Endothelial cell of umbilical vein (primary cell): ENCODE measurements around the gene AGFG1. TPM values are rescaled to one million over a fixed set of nuclear protein-coding genes. Genes with fewer than 3 reads are reported as not detected.

Source experiments
- Bru-seq: library from RNA; stranded (reverse); fragments of 400-500 nt; gene quantifications from one replicate; lab custom pipeline; 2021; lab: Mats Ljungman, UMichigan
- BruChase-seq, 2 experiments: library from RNA; stranded (reverse); fragments of 400-500 nt; gene quantifications; one replicate each; lab custom pipeline; 2021; lab: Mats Ljungman, UMichigan
- BruUV-seq: library from RNA; stranded (reverse); fragments of 400-500 nt; replicated peaks from 2 replicates; lab custom pipeline; 2021; lab: Mats Ljungman, UMichigan
- CTCF ChIA-PET: fragments of 300-600, 350-600 bp; sonication (Branson Sonifier 250); formaldehyde crosslinking; loops from one replicate; lab custom pipeline; 2021; ENCODE audit warnings: antibody characterized with exemption, inconsistent platforms; lab: Charles Lee
- POLR2A ChIA-PET: fragments of 300-600, 350-600 bp; sonication (Branson Sonifier 250); formaldehyde crosslinking; loops from one replicate; lab custom pipeline; 2021; ENCODE audit warnings: antibody characterized with exemption, inconsistent platforms; lab: Charles Lee
- DNase-seq: peaks from one replicate; pipeline ENCODE4 v3.0.0-alpha.2; 2011; ENCODE audit warnings: low read depth, low spot score
- FAIRE-seq: peaks from 2 replicates; lab custom pipeline; 2011; peaks lifted over from hg19 to GRCh38; lab: Jason Lieb, UNC
- H2AFZ ChIP-seq: 2 replicates; pipeline ENCODE4 v1.6.0; 2012; ENCODE audit warnings: low read depth, low read length, control low read depth, inconsistent platforms
- H3K27ac ChIP-seq: 2 replicates; pipeline ENCODE4 v1.5.1; 2011; ENCODE audit warnings: low read depth, mild to moderate bottlenecking, control low read depth, low read length, moderate library complexity; ENCODE audit not compliant: insufficient read depth
- H3K27me3 ChIP-seq, 2 experiments: 2 replicates each; pipeline versions ENCODE4 v1.6.0 to v1.6.1; 2011; ENCODE audit warnings: low read length in 2 of 2, mixed read lengths in 1 of 2; ENCODE audit not compliant: control insufficient read depth in 2 of 2, insufficient read depth in 2 of 2
- H3K36me3 ChIP-seq, 2 experiments: 2 replicates in 1 of 2; 3 replicates in 1 of 2; pipeline ENCODE4 v1.5.1; 2011; ENCODE audit warnings: low read length in 2 of 2, mild to moderate bottlenecking in 1 of 2, moderate library complexity in 1 of 2; ENCODE audit not compliant: control insufficient read depth in 2 of 2, insufficient read depth in 2 of 2; ENCODE audit errors: extremely low read depth in 1 of 2
- H3K4me1 ChIP-seq: 3 replicates; pipeline ENCODE4 v1.5.1; 2011; ENCODE audit warnings: mild to moderate bottlenecking, low read length; ENCODE audit not compliant: control insufficient read depth, insufficient read depth; ENCODE audit errors: extremely low read depth
- H3K4me2 ChIP-seq: 2 replicates; pipeline ENCODE4 v1.6.1; 2011; ENCODE audit warnings: low read length, control low read depth, mixed read lengths; ENCODE audit not compliant: insufficient read depth
- H3K4me3 ChIP-seq, 3 experiments: fragments of 200-600 bp in 1 of 3; sonication (generic), shearing (Covaris generic) in 1 of 3; replicated peaks in 1 of 3; 2 replicates each; pipeline ENCODE4 v1.5.1; 2011 to 2016; ENCODE audit warnings: control low read depth in 3 of 3, low read length in 3 of 3, mild to moderate bottlenecking in 2 of 3, inconsistent platforms in 1 of 3, low read depth in 1 of 3, moderate library complexity in 1 of 3; ENCODE audit not compliant: insufficient read depth in 1 of 3
- H3K79me2 ChIP-seq: 2 replicates; pipeline ENCODE4 v1.6.0; 2012; ENCODE audit warnings: low read length, inconsistent platforms; ENCODE audit not compliant: control insufficient read depth, insufficient read depth
- H3K9ac ChIP-seq: replicated peaks from 2 replicates; pipeline ENCODE3; 2011; ENCODE audit warnings: low read length, control low read depth; ENCODE audit not compliant: insufficient read depth; ENCODE audit errors: extremely low read depth
- H3K9me1 ChIP-seq: replicated peaks from 3 replicates; pipeline ENCODE4 v1.6.0; 2011; ENCODE audit warnings: mild to moderate bottlenecking, low read length; ENCODE audit not compliant: control insufficient read depth, insufficient read depth; ENCODE audit errors: extremely low read depth
- H3K9me3 ChIP-seq: replicated peaks from 2 replicates; pipeline ENCODE4 v1.5.1; 2012; ENCODE audit warnings: low read length, inconsistent platforms; ENCODE audit not compliant: control insufficient read depth, insufficient read depth
- H4K20me1 ChIP-seq: replicated peaks from 2 replicates; pipeline ENCODE3; 2011; ENCODE audit warnings: mild to moderate bottlenecking, low read length; ENCODE audit not compliant: control insufficient read depth, insufficient read depth; ENCODE audit errors: extremely low read depth
- EZH2 ChIP-seq: IDR thresholded peaks from 2 replicates; pipeline ENCODE4 v1.6.1; 2012; ENCODE audit warnings: borderline replicate concordance, low read depth, mild to moderate bottlenecking, moderate library complexity, low read length, inconsistent platforms; ENCODE audit not compliant: severe bottlenecking
- FOS ChIP-seq: IDR thresholded peaks from 2 replicates; pipeline ENCODE4 v1.6.1; 2011; ENCODE audit warnings: mild to moderate bottlenecking, low read length, moderate library complexity, borderline replicate concordance; ENCODE audit not compliant: insufficient read depth
- GATA2 ChIP-seq: IDR thresholded peaks from 2 replicates; pipeline ENCODE4 v1.7.0; 2011; ENCODE audit warnings: low read depth, mild to moderate bottlenecking, moderate library complexity, mixed read lengths, low read length; ENCODE audit not compliant: insufficient read length, insufficient read depth
- JUN ChIP-seq: IDR thresholded peaks from 2 replicates; pipeline ENCODE4 v1.6.1; 2011; ENCODE audit warnings: borderline replicate concordance, low read depth; ENCODE audit not compliant: insufficient read length, insufficient read depth
- MYC ChIP-seq: IDR thresholded peaks from one replicate; pipeline ENCODE4 v1.6.1; 2011; ENCODE audit warnings: mild to moderate bottlenecking, low read depth, low read length
- POLR2A ChIP-seq: IDR thresholded peaks from 2 replicates; pipeline ENCODE4 v1.6.1; 2012; ENCODE audit warnings: low read depth, mild to moderate bottlenecking, control low read depth, low read length
- POLR2AphosphoS5 ChIP-seq: IDR thresholded peaks from 2 replicates; pipeline ENCODE4 v1.6.1; 2012; ENCODE audit warnings: low read depth, mild to moderate bottlenecking, control low read depth, low read length, moderate library complexity; ENCODE audit not compliant: insufficient read depth
- dilution Hi-C: fragments of 300-500 bp; cut with MboI; formaldehyde crosslinking; loops from one replicate; pipeline ENCODE4 v1.15.0; 2019; ENCODE audit warnings: low sequenced_read_pairs; ENCODE audit not compliant: extremely low pct_ligation_motif_present
- intact Hi-C: fragments of 100-400 bp; cut with micrococcal nuclease; formaldehyde crosslinking; loops from one replicate; pipeline ENCODE4 v1.10.0; 2022
- long read RNA-seq: library from polyadenylated mRNA; stranded (forward); transcript quantifications from one replicate; pipeline ENCODE4 v2.0.0, GENCODE V29; 2021
- polyA minus RNA-seq, 3 experiments: library from RNA; depleted of rRNA, polyadenylated mRNA; stranded (reverse); fragments of >200 nt; gene quantifications; 1 replicate in 1 of 3; 2 replicates in 2 of 3; pipeline ENCODE4 v1.2.3, GENCODE V29; 2011
- polyA plus RNA-seq, 4 experiments: library from polyadenylated mRNA; depleted of rRNA in 3 of 4; stranded (reverse) in 3 of 4; unstranded in 1 of 4; fragments of >200 nt; gene quantifications; 2 replicates each; pipeline versions ENCODE4 v1.2.1 to v1.2.3, GENCODE V29; 2011 to 2012; ENCODE audit warnings: missing spikeins in 1 of 4
- total RNA-seq: library from RNA; stranded (reverse); gene quantifications from 2 replicates; pipeline ENCODE4 v1.2.3, GENCODE V29; 2021
- TF ChIP-seq, protein P1 (sequence below), 2 donors: IDR thresholded peaks; 1 replicate in 1 of 2; 2 replicates in 1 of 2; pipeline ENCODE4 v1.5.1; 2011; ENCODE audit warnings: low read length in 2 of 2, mild to moderate bottlenecking in 2 of 2, moderate library complexity in 2 of 2, control low read depth in 1 of 2, inconsistent platforms in 1 of 2, low read depth in 1 of 2; ENCODE audit not compliant: insufficient read depth in 1 of 2; ENCODE audit errors: extremely low read depth in 1 of 2
- TF ChIP-seq, protein P2 (sequence below): IDR thresholded peaks from 2 replicates; pipeline ENCODE4 v1.6.1; 2011; ENCODE audit not compliant: insufficient read depth, insufficient read length

The AGFG1 gene, protein sequence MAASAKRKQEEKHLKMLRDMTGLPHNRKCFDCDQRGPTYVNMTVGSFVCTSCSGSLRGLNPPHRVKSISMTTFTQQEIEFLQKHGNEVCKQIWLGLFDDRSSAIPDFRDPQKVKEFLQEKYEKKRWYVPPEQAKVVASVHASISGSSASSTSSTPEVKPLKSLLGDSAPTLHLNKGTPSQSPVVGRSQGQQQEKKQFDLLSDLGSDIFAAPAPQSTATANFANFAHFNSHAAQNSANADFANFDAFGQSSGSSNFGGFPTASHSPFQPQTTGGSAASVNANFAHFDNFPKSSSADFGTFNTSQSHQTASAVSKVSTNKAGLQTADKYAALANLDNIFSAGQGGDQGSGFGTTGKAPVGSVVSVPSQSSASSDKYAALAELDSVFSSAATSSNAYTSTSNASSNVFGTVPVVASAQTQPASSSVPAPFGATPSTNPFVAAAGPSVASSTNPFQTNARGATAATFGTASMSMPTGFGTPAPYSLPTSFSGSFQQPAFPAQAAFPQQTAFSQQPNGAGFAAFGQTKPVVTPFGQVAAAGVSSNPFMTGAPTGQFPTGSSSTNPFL
- total RNA-seq (69.2 and 87.9 TPM in 2 replicates), polyA plus RNA-seq (106 and 118 TPM in 2 replicates), polyA minus RNA-seq (200 and 250 TPM in 2 replicates), Bru-seq, nascent RNA (percentile 94 among the genes with signal in this experiment), BruChase-seq, experiment 1, labeled RNA remaining after a 6-hour chase (percentile 89 among the genes with signal in this experiment), BruChase-seq, experiment 2, labeled RNA remaining after a 2-hour chase (percentile 97 among the genes with signal in this experiment)
- polyA plus RNA-seq (2011; cell fraction: cytosol; rRNA removed): 74.6 and 76.4 TPM in 2 replicates
- 74.6 and 78.2 TPM in 2 replicates for polyA plus RNA-seq (2011; cell fraction: nucleus; rRNA removed)
- polyA plus RNA-seq (2012): 59.1 and 78.6 TPM in 2 replicates
- 116 TPM for polyA minus RNA-seq (2011; cell fraction: cytosol; rRNA and poly(A)+ RNA removed)
- 83.4 and 129 TPM in 2 replicates for polyA minus RNA-seq (2011; cell fraction: nucleus; rRNA and poly(A)+ RNA removed)
- long read RNA-seq, full-length matches to known transcripts: 139 of 159 reads
- long read RNA-seq, partial matches to known transcripts: 11 of 159 reads
- long read RNA-seq, other reads (novel, unspliced or antisense): 9 of 159 reads

DNA sequence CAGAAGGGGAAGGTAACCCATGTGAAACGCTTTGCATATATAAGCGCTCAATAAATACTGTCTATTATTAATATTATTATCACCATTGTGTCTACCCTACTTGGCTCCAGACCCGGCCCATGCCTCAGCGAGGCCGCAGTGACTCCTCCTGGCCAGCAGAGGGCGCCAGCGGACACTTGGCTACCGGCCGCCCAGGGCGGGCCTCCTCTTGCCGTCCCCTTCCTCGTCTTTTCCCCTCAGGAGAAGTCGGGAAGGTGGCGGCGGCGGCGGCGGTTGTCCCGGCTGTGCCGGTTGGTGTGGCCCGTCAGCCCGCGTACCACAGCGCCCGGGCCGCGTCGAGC, at the start of gene AGFG1:
Gene AGFG1, plus strand, starts transcription at position 233 of the 341 bp plus-strand sequence. CDS start 266 bp downstream, outside the sequence.
- Histone ChIP-seq H3K9ac (peak within 1 kb of the TSS; percentile 79), H3K4me1 (peaks cover 15% of the 10 kb centered on the region), H2AFZ (peak within 1 kb of the TSS; percentile 68), H3K9me3 (no peaks in the 10 kb centered on the region), H4K20me1 (peaks cover 16% of the 10 kb centered on the region), H3K4me2 (peak within 1 kb of the TSS; percentile 99), H3K79me2 (peaks cover 49% of the 10 kb centered on the region), H3K9me1 (no peaks in the 10 kb centered on the region), H3K27ac (peak within 1 kb of the TSS; percentile 67), H3K36me3 (no peaks in the 10 kb centered on the region), H3K4me3 (peak within 1 kb of the TSS; percentile 76 to 100 (median 85)), H3K27me3 (no peaks in the 10 kb centered on the region)
- POLR2A ChIA-PET: no interaction called here
- peak; percentile 55 for TF ChIP-seq POLR2A
- no peak for TF ChIP-seq GATA2
- no peak for TF ChIP-seq FOS
- TF ChIP-seq, protein P1, sequence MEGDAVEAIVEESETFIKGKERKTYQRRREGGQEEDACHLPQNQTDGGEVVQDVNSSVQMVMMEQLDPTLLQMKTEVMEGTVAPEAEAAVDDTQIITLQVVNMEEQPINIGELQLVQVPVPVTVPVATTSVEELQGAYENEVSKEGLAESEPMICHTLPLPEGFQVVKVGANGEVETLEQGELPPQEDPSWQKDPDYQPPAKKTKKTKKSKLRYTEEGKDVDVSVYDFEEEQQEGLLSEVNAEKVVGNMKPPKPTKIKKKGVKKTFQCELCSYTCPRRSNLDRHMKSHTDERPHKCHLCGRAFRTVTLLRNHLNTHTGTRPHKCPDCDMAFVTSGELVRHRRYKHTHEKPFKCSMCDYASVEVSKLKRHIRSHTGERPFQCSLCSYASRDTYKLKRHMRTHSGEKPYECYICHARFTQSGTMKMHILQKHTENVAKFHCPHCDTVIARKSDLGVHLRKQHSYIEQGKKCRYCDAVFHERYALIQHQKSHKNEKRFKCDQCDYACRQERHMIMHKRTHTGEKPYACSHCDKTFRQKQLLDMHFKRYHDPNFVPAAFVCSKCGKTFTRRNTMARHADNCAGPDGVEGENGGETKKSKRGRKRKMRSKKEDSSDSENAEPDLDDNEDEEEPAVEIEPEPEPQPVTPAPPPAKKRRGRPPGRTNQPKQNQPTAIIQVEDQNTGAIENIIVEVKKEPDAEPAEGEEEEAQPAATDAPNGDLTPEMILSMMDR (IDR thresholded peaks at IDR 0.05; ENCODE audit: extremely low read depth in 1 of 2, insufficient read depth in 1 of 2, low read depth in 1 of 2, low read length in 2 of 2): peak; percentile 98 to 99
- TF ChIP-seq JUN: no peak
- TF ChIP-seq POLR2AphosphoS5: peak; percentile 80
- no peak for TF ChIP-seq MYC
- TF ChIP-seq, protein P2, sequence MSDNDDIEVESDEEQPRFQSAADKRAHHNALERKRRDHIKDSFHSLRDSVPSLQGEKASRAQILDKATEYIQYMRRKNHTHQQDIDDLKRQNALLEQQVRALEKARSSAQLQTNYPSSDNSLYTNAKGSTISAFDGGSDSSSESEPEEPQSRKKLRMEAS: no peak
- no peak for TF ChIP-seq EZH2
- DNase-seq (peak; percentile 85), FAIRE-seq (peak; percentile 81)
- no TSS peak for BruUV-seq
- CTCF ChIA-PET: no interaction called here
- dilution Hi-C loops (no loop called here), intact Hi-C loops (loop anchor here (1.0 to 5.0 kb wide), 10 partner anchors 39 to 410 kb away; partner anchors contain the start of gene MFF)
